GM18517 (cell line): Measurements from ENCODE around the gene IL12B.
"Not testable (repeated sequence)": the region's sequence is repeated elsewhere in the genome, so short reads cannot be mapped to it uniquely, and the experiment has no call there.

Source experiments
- ATAC-seq: cut with Tn5 transposase; IDR thresholded peaks from one replicate; pipeline ENCODE4 v1.9.1; 2021; ENCODE audit warnings: mild to moderate bottlenecking, moderate library complexity; ENCODE audit not compliant: unreplicated experiment

The IL12B gene

DNA sequence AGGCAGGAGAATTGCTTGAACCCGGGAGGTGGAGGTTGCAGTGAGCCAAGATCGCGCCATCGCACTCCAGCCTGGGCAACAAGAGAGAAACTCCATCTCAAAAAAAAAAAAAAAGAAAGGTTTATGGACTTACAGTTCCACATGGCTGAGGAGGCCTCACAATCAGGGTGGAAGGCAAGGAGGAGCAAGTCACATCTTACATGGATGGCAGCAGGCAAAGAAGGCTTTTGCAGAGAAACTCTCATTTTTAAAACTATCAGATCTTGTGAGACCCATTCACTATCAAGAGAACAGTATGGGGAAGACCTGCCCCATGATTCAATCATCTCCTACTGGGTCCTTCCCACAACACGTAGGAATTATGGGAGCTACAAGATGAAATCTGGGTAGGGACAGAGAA lies 33.0 kb downstream of the IL12B start:
- not testable (repeated sequence) for ATAC-seq

DNA sequence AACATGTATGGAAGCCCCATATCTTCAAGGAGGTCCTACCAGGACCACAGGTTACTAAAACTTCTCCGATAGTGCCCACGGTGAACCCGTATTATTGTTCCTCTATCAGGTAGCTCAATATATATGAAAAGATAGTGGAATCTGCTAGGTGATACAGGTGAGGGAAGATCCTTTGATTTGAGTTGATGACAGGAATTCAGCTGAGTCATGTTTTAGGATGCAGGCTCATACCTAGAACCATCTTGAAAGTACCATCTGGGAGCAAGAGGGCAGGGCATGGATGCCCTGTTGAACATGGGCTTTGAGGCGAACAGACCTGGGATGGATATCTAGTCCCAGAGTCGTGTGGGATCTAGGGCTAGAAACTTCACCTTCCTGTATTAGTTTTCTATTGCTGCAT lies 35.4 kb downstream of the IL12B start:
- no peak for ATAC-seq

DNA sequence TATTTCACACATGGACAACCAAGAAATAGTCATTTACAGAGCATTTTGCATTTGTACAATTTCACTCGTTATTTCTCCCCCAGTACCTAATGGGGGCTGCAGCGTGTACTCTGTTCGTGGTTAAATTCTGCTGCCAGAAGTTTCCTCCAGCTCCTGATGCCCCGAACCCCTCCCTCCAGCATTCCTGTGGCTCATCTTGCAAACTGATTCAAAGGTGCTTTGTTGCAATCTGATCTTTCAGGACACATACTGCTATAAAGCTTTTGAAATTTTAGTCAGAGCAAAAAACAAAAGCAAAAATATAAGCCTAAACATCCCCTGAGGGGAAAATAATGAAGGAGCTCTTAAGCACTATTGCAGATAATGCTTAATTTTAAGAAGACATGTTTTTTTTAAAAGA lies 39.5 kb downstream of the IL12B start:
- ATAC-seq, result no peak

DNA sequence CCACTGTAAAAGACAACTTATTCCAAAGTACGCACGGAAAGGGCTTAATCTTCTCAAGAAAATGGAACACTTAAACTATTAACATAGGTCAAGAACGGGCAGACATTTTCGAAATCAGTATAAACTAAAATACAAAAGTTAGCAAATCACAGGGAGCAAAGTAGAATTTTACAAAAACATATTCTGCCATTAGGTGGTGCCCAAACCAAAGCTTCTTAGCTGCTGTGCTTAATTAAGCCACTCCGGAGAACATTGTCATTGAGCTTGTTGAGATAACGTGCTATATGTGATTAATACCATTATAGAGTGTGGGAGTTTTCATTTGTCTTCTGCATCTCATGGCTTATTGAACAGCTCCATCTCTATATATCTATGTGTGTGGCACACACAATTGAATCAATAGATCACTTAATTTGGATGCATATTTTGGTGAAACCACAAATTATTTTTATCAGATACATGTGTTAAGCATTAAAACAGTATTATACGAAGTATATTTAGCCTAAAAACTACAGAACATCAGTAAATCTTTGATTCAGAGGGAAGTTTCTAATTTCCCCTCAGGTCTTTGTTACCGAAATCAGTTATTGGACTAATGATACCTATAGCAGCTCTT lies 43.8 kb downstream of the IL12B start:
- no peak for ATAC-seq

GRCh38 chr5:159274676-159275075 lies 55.6 kb downstream of the IL12B start:
- no peak for ATAC-seq

- no peak for ATAC-seq
Observed at GRCh38 chr5:159273923-159274322, 56.4 kb downstream of the IL12B start.

DNA sequence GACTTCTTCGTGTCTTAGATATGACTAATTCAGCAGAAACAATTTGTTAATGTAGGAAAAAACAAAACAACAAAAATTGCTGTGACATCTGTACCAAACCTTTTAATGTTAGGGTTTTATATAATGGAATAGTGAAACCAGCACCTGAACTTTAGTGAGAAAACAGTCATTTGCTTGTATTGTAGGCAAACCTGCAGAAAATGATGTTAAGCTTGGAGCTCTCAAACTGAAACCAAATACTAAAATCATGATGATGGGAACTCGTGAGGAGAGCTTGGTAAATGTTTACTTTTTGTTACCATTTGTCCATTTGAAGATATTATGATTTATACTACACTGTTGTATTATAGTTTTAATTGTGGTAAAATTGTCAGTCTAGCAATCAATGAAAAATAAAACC lies 60.6 kb downstream of the IL12B start:
- no peak for ATAC-seq

DNA sequence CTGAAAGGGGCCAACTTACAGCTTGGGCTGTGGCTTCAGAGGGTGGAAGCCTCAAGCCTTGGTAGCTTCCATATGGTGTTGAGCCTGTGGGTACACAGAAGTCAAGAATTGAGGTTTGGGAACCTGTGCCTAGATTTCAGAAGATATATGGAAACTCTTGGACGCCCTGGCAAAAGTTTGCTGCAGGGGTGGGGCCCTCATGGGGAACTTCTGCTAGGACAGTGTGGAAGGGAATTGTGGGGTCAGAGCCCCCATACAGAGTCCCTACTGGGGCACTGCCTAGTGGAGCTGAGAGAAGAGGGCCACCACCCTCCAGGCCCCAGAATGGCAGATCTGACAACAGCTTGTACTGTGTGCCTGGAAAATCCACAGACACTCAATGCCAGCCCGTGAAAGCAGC lies 63.5 kb downstream of the IL12B start:
- ATAC-seq, result not testable (repeated sequence)
